DMS53 treated with DMSO at 0.1 percent for 48 hours (cell line): ENCODE measurements around the gene BEST2.

Experiments used
- DNase-seq: peaks from one replicate; lab custom pipeline; 2025; ENCODE audit not compliant: unreplicated experiment; lab: John Stamatoyannopoulos, UW

Gene BEST2

DNA sequence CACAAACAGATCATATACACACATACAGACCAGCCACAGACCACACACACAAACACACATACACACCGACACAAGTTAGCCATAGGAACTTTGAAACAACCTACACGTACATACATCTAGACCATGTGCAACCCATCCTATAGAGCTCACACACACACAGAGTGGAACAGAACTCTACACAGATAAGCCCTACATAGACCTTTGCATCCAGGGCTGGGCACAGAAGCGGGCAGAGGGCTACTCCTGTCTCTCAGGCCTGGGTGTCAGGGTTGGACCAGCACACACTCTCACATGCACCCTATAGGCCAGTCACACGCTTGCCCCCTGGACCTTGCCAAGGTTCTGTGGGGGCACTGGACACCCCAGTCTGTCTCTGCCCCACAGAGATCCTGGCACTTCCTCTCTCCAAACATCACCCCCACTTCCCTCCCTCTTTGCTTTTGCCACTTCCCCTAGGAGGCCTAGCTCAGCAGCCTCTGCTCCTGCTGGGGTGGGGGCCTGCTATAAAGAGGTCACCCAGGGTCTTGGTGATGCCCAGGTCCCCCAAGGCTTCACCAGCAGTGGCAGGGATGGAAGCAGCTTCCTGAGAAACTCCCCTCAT, 33.9 kb downstream of the BEST2 start:
- DNase-seq, result no peak

DNA sequence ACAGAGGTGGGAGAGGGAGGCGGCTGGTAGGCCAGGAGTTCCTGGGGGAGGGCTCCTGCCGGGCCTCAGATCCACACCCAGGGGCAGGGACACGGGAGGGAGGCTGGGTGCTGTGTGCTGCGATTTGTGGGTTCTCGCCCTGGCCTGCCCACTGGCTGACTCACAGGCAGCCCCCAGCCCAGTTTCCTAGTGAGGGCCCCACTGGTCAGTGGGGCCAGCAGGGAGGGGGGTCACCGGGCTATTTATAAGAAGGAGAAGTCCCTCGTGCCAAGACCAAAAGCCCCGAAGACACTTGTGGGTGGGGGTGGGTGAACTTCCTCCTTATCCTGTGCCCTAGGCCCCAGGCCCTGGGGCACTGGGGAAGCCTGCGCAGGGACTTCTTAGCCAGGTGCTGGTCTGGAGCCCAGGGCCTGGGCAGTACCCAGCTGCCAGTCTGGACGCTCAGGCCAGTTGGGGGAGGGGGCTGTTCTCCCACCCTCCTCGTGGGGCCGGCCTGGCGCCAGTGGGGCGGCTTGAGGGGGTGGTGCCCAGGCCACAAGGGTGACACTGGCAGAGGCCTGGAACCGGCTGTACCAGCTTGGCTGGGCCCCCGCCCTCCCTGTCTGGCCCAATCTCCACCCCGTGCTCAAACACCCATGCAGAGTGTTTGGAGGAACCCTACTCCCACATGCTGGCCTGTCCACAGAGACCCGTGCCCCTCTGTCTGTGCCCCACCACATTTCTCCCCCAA, 34.7 kb downstream of the BEST2 start:
- DNase-seq, result no peak

DNA sequence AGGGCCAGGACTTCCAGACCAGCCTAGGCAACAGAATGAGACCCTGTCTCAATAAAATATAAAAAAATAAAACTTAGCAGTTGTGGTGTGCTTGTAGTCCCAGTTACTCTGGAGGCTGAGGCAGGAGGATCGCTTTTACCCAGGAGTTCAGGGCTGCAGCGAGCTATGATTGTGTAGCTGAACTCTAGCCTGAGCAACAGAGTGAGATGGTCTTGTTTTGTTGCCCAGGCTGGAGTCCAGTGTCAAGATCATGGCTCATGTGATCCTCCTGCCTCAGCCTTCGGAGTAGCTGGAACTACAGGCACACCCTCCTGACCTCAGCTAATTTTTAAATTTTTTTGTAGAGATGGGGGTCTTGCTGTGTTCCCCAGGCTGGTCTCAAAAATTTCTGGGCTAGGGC, 35.4 kb downstream of the BEST2 start:
- no peak for DNase-seq

DNA sequence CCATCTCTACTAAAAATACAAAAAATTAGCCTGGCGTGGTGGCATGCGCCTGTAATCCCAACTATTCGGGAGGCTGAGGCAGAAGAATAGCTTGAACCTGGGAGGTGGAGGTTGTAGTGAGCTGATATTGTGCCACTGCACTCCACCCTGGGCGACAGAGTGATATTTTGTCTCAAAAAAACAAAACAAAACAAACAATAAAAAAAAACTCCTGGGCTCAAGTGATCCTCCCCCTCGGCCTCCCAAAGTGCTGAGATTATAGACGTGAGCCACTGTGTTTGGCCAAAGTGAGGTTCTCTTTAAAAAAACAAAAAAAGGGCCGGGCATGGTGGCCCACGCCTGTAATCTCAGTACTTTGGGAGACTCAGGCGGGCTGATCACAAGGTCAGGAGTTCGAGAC, 35.9 kb downstream of the BEST2 start:
- no peak for DNase-seq

DNA sequence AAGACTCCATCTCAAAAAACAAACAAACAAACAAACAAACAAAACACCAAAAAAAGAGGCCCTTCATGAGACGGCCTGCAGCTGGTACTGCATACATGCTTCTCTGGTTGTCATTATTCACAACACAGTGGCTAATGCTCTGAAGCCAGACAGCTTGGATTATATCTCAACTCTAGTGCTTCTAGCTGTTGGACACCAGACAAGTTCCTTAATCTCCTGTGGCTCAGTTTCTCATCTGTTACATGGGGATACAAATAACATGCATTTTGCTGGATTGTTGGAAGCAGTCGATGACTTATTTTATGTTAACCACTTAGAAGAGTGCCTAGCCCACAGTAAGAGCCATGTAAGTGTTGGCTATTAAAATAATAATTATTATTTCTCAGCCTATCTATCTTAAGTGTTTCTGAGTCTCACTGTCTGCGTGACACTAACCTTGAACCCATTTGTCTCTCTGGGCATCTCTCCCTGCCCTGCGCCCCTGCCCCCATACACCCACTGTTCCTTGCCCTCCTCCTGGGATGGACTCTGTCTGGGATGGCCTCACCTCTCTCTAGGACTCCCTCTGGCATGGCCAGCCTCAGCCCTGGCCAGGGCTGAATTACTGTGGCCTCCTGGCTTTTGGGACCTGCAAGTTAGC, 36.6 kb downstream of the BEST2 start:
- DNase-seq, result no peak

DNA sequence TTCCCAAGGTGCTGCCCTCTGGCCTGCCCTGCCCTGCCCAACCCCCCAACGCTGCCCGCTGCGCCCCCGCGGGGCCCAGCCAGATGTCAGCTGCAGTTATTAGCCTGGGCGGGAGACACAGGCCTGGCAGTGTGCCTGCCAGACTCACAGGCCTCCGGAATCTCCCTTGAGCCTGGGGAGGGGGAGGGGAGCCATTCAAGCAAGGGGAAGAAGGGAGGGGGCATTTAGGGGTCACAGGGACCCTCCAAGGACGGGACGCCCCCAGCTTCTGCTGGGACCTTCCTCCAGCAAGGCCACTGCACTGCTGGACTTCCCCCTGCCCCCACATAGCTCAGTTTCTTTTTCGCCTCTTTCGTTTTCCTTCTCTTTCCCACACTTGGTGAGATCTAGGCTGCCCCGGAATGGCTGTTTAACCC, 37.1 kb downstream of the BEST2 start:
- DNase-seq, result peak; percentile 10

DNA sequence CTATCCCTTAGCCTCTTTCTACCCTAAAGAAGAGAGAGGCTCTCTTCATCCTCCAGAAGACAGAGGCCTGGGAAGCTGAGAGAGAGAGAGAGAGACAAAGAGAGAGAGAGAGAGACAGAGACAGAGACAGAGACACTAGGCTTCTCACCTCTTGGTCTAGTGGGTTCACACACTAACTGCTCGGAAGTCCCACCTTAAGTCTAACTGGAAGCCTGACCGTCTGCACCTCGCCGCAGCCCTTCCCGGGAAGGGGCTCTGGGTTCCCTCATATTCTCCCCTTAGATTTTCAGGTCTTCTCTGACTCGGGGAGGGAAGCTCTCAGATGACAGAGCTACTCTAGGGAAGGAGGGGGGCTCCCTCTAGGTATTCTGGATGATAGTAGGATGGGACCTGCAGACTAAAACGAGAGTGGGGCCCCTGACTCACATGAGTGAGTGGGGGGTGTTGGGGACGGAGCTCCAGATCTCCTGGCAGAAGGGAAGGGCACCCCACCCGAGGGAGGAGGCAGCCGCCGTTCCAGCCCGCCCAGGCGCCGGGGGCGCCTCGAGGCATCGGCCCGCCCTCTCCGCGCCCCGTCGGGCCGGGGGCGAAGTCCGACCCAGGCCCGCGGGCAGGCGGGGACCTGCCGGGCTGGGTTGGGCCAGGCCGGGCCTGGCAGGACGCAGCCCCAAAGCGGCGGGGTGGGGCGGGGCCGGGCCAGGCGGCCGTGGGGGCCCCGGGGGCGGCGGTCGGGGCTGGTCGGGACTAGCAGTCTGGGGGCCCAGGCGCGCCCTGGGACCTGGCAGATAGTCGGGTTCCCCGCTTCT, 37.7 kb downstream of the BEST2 start:
- DNase-seq, result no peak

DNA sequence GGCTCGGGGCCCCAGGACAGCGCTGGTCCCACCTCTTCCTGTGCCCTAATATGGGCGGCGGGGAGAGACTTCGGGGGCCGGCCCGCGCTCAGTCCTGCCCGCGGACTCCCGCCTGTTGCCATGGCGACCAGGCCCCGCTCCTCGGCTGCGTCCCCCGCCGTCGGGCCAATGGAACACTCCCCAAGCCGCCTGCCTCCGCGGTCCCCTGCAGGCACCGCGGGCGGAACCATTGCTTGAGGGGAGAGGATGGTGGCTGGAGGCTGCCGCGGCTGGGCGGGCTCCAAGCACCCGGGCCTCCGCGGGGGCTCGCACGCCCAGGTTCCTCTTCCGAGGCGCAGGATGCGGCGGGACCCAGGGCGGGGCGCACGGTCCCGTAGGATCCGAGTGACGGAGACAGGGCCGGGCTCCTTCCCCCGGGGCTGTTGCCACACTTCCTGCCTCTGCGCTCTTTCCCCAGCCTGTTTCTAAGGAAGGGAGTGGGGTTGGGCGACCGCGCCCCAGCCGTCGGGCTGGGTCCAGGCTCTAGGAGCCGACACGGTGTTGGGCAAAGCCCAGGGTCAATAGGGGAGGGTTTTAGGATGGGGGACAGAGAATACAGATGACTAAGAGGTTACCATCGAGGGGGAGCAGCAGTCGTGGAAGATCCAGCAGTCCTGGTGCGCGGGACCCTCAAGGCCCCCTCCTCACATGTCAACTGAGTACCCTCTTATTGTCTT, 38.5 kb downstream of the BEST2 start:
- peak; percentile 89 for DNase-seq

DNA sequence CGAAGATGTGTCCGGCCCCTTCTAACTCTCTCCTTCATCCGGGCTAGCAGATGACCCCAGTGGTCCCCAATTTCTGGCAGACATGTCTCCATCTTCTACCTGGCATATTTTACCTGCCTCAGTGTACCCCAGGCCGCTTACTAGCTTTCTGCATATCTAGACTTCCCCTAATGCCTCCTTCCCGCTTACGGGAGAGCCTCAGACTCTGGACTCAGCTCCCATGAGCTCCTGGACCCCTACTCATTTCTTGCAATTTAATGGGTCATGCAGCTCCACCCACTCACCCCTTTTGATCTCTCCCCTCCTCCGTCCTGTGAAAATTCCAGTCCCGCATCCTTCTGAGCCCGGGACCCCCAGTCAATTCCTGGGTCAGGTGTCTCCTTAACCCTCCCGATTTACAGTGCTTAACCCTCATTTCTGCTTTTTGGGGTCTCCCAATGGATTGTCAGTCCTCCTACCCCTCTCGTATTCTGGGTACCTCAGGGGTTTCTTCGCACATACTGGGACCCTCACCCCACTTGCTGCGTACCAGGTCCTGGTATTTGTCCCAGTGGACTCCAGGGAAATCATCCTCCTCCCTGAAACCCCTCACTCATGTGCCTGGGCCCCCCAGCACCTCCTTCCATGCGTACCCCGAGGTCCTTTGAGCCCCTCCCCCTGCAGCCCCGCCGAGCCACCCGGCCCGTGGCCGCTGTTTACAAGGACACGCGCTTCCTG, 39.2 kb downstream of the BEST2 start:
- no peak for DNase-seq

DNA sequence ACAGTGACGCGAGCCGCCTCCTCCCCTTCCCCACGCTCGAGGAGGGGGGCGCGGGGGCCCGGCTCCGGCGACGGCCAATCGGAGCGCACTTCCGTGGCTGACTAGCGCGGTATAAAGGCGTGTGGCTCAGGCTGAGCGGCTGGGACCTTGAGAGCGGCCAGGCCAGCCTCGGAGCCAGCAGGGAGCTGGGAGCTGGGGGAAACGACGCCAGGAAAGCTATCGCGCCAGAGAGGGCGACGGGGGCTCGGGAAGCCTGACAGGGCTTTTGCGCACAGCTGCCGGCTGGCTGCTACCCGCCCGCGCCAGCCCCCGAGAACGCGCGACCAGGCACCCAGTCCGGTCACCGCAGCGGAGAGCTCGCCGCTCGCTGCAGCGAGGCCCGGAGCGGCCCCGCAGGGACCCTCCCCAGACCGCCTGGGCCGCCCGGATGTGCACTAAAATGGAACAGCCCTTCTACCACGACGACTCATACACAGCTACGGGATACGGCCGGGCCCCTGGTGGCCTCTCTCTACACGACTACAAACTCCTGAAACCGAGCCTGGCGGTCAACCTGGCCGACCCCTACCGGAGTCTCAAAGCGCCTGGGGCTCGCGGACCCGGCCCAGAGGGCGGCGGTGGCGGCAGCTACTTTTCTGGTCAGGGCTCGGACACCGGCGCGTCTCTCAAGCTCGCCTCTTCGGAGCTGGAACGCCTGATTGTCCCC, 39.9 kb downstream of the BEST2 start, which contains the start of gene JUNB:
TSS of gene JUNB (plus strand) at position 142 of the 706 bp plus-strand sequence. CDS start at position 428, 286 bp downstream.
- peak; percentile 73 for DNase-seq

DNA sequence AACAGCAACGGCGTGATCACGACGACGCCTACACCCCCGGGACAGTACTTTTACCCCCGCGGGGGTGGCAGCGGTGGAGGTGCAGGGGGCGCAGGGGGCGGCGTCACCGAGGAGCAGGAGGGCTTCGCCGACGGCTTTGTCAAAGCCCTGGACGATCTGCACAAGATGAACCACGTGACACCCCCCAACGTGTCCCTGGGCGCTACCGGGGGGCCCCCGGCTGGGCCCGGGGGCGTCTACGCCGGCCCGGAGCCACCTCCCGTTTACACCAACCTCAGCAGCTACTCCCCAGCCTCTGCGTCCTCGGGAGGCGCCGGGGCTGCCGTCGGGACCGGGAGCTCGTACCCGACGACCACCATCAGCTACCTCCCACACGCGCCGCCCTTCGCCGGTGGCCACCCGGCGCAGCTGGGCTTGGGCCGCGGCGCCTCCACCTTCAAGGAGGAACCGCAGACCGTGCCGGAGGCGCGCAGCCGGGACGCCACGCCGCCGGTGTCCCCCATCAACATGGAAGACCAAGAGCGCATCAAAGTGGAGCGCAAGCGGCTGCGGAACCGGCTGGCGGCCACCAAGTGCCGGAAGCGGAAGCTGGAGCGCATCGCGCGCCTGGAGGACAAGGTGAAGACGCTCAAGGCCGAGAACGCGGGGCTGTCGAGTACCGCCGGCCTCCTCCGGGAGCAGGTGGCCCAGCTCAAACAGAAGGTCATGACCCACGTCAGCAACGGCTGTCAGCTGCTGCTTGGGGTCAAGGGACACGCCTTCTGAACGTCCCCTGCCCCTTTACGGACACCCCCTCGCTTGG, 40.7 kb downstream of the BEST2 start:
- DNase-seq, result peak; percentile 50

DNA sequence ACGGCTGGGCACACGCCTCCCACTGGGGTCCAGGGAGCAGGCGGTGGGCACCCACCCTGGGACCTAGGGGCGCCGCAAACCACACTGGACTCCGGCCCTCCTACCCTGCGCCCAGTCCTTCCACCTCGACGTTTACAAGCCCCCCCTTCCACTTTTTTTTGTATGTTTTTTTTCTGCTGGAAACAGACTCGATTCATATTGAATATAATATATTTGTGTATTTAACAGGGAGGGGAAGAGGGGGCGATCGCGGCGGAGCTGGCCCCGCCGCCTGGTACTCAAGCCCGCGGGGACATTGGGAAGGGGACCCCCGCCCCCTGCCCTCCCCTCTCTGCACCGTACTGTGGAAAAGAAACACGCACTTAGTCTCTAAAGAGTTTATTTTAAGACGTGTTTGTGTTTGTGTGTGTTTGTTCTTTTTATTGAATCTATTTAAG, 41.3 kb downstream of the BEST2 start:
- peak; percentile 29 for DNase-seq

DNA sequence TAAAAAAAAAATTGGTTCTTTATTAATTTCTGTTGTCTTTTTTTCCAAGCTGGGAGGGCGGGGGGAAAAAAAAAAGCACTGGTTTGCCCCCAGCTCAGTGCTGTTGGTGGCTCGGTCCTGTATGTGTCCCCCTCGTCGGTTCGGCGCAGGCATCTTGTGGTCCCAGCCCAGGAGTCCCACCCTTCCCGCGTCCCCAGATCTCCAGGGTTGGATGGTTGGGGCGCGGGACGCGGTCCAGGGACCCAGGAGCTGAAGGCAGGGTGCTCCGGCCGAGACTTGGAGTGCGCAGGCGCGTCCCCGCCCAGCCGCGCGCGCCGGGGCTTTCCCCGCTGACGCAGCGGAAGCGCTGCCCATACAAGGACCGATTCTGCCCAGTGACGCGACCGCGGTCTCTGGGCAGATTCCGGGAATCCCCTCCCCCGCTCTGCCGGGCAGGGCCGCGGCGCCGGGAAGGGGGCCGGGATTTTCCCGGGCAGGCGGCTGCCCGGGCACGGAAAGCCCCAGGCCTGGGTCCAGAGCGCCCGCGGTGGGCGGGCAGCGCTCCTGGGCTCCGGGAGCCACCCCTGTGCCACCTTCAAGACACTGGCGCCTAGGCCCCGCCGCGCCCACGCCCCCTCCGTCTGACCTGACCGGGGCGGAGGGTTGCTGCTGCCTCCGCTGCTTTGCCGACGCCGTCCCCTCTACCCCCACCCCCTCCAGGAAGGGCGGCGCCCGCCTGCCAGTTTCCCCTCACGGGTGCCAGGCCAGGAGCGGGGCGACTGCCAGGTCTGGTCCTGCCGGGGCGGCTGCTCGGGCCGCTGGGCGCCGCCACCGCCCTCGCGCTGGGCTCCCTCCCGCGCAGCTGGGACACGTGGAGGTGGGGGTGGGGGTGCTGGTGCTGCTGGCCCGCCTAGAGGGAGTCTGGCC, 42.0 kb downstream of the BEST2 start:
- peak; percentile 77 for DNase-seq

DNA sequence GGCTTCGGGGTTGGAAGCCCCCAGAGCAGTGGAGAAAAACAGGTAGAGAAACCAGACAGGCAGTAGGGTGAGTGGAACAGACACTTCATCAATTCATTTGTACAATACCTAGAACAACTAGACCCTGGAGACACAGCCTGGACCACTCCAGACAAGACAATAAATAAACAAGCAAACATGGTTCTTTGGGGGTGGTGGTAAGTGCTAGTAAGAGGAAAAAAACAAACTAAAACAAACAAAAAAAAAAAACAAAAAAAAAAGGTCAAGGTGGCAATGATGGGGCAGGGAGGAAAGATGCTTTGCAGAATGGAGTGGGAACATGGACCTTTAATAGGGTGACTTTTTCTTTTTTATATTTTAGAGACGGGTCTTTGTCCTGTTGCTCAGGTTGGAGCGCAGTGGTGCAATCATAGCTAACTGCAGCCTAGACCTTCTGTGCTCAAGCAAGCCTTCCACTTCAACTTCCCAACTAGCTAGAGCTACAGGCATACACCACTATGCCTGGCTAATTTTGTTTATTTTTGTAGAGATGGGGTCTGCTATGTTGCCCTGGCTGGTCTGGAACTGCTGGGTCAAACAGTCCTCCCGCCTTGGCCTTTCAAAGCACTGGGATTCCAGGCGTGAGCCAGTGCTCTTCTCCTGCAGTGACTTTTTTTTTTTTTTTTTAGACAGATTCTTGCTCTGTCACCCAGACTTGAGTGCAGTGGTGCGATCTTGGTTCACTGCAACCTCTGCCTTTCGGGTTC, 42.8 kb downstream of the BEST2 start:
- no peak for DNase-seq

DNA sequence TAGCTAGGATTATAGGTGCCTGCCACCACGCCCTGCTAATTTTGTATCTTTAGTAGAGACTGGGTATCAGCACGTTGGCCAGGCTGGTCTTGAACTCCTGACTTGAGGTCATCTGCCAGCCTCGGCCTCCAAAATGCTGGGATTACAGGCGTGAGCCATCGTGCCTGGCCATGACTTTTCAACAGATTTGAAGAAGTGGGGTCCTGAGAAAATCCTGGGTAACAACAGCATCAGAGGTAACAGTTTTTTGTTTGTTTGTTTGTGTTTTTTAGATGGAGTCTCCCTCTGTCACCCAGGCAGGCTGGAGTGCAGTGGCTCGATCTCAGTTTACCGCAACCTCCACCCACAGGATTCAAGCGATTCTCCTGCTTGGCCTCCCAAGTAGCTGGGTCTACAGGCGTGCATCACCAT, 43.4 kb downstream of the BEST2 start:
- DNase-seq, result no peak

DNA sequence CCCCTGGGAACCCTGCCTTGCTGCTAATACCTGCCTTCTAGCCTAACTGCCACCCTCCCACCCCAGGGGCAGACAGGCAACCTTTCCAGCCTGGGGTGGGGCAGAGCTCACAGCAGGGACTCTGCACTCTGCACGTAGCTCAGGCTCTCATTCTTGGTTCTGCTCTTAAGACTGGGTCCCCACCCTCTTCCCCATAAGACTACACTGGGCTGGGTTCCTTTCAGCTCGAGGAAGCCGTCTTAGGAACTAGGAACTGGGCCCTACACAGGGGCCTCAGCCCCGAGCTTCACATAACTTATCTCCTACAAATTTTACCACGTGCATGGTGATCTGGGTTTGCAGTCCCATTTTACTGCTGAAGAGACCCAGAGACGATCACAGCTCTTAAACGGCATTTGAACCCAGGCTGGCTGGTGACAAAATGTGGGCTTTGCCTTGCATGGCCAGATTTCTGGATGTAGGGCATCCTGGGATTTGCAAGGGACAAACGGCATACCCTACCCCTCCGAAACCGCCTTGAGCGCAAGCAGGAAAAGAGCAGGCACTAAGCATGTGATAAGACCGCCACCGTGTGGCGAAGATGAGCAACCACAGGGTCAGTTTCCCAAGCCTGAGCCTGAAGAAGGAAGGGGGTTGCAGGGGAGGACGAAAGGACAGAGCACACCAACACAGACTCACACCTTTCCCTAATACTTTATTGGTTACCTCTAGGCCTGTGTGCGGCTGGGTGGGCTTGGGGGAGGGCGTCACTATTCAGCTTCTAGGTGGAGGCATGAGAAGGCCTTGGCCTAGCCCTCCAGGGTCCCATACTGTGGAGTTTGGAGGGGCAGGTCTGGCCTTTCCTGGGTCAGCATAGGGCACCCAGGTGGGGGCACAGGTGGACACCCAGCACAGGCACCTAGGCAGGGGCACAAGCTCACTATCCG, 44.8 kb downstream of the BEST2 start:
- peak; percentile 59 for DNase-seq
